Measurements from ENCODE around the gene RASL12.

DNA sequence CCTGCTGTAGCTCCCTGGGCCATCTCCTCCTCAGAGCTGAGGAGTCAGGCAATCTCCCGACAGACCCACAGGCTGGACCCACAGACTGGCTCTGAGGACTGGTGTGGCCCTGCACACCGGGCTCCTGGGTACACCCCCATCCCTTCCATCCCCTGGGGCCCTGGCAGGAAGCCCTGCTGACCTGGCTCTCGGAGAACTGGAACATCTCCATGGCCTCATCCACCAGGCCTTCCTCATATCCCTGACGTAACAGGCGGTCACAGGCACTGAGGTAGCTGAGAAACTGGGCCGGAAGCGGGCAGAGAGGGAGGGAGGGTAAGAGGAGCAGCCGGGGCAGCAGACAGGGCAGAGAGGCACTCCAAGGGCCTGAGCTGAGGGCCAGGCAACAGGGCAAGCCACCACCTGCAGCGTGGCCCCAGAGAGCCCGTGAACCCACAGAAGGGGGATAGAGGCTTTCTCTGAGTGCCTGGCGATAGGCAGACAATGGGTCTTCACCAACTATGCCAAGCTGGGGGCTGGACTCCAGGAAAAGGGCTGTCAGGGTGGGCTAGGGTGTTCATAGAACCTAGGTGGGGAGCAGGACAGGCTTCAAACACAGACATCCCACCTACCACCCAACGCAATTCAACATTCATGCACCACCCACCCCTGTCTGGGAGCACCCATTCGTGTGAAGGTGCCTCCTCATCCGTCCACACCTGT lies 26.7 kb upstream of the RASL12 start:
- no peak for TF ChIP-seq TARDBP (IDR thresholded peaks at IDR 0.05)
- TF ChIP-seq SP1 (IDR thresholded peaks at IDR 0.05) = no peak
- TF ChIP-seq BHLHE40 (IDR thresholded peaks at IDR 0.05; ENCODE audit: borderline replicate concordance) = no peak
- TF ChIP-seq ZNF384 (IDR thresholded peaks at IDR 0.05) = no peak
- no peak for TF ChIP-seq L3MBTL2 (conservative IDR thresholded peaks at IDR 0.05)
- TF ChIP-seq ELF4 (IDR thresholded peaks at IDR 0.05) = no peak
- TF ChIP-seq FOXK2 (IDR thresholded peaks at IDR 0.05) = no peak
- no peak for TF ChIP-seq ARNT (IDR thresholded peaks at IDR 0.05)
- no peak for TF ChIP-seq SUZ12 (IDR thresholded peaks at IDR 0.05)
- no peak for TF ChIP-seq LEF1 (IDR thresholded peaks at IDR 0.05; ENCODE audit: borderline replicate concordance)

All from HEK293T (cell line).